ENCODE data around the gene AKAP12. TPM values are rescaled to one million over a fixed set of nuclear protein-coding genes. Genes with fewer than 3 reads are reported as not detected.

The AKAP12 gene
- total RNA-seq, 3 donors from 2014 or later (not counting 1 experiment from before 2014, with no cell fraction given), result 0.07 to 17.6 (median 0.75) TPM

DNA sequence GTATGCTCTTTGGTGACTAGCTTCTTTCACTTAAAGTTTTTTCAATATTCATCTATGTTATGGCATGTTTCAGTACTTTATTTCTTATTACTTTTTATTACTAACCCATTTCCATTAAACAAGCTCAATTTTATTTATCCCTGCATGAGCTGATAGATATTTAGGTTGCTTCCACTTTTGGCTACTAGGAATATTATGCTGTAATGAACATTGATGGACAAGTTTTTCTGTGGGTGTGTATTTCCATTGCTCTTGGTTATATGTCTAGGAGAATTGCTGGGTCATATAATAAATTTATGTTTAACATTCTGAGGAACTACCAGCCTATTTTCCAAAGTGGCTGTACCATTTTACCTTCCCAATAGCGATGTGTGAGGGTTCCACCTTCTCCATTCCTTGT is 81.7 kb downstream of the AKAP12 start:
- no peak overlapping the region for H3K4me3 ChIP-seq (ENCODE audit: low read length)
- H3K4me1 ChIP-seq (ENCODE audit: control insufficient read depth, insufficient read depth, low read length), result peaks cover 17% of the 10 kb centered on the region
- intact Hi-C loops (cut with micrococcal nuclease), result no loop called here
- TF ChIP-seq, protein P1, sequence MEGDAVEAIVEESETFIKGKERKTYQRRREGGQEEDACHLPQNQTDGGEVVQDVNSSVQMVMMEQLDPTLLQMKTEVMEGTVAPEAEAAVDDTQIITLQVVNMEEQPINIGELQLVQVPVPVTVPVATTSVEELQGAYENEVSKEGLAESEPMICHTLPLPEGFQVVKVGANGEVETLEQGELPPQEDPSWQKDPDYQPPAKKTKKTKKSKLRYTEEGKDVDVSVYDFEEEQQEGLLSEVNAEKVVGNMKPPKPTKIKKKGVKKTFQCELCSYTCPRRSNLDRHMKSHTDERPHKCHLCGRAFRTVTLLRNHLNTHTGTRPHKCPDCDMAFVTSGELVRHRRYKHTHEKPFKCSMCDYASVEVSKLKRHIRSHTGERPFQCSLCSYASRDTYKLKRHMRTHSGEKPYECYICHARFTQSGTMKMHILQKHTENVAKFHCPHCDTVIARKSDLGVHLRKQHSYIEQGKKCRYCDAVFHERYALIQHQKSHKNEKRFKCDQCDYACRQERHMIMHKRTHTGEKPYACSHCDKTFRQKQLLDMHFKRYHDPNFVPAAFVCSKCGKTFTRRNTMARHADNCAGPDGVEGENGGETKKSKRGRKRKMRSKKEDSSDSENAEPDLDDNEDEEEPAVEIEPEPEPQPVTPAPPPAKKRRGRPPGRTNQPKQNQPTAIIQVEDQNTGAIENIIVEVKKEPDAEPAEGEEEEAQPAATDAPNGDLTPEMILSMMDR (IDR thresholded peaks at IDR 0.05), result no peak
- no peak overlapping the region for H3K4me3 Mint-ChIP-seq
- DNase-seq (no peak), ATAC-seq (no peak)
- no peaks in the 10 kb centered on the region for H3K9me3 Mint-ChIP-seq
- H3K4me1 Mint-ChIP-seq, result peaks cover 23 to 27% of the 10 kb centered on the region in 2 donors
- WGBS (ENCODE audit: insufficient coverage), result 93% methylated on average over 1 of the region's 1 CpG
- H3K9me3 ChIP-seq (ENCODE audit: control insufficient read depth, insufficient read depth, low read length), result no peaks in the 10 kb centered on the region
- peaks cover 19% of the 10 kb centered on the region for H3K27me3 ChIP-seq (ENCODE audit: control insufficient read depth, insufficient read depth, low read length)
- no peak overlapping the region for H3K27ac Mint-ChIP-seq
- H3K27ac ChIP-seq (ENCODE audit: low read length), result no peak overlapping the region
- no peaks in the 10 kb centered on the region for H3K36me3 Mint-ChIP-seq
- peaks cover 34 to 41% of the 10 kb centered on the region in 2 donors for H3K27me3 Mint-ChIP-seq (ENCODE audit: low read depth in 2 of 2)
- H3K36me3 ChIP-seq (ENCODE audit: control insufficient read depth, insufficient read depth, low read length), result no peaks in the 10 kb centered on the region

DNA sequence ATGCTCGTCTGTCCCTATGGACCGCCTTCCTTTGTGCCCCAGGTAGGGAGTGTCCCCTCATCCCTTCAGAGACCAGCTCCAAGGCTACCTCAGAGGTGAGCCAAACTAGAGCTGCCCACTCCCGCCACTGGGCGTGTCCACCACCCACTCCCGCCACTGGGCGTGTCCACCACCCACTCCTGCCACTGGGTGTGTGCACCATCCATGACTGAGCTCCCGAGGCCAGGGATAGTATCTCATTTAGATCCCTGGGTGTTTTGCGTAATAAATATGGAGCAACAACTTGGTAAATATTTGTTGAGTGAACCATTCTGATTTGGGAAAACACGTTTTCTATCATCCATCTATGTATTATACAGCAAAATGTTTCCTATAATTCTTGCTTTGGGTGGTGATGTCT is 82.8 kb downstream of the AKAP12 start:
- H3K27me3 Mint-ChIP-seq (ENCODE audit: low read depth in 2 of 2), result peaks cover 42 to 43% of the 10 kb centered on the region in 2 donors
- H3K27ac Mint-ChIP-seq, result no peak overlapping the region
- Histone ChIP-seq H3K27ac (ENCODE audit: low read length) (no peak overlapping the region), H3K36me3 (ENCODE audit: control insufficient read depth, insufficient read depth, low read length) (no peaks in the 10 kb centered on the region), H3K27me3 (ENCODE audit: control insufficient read depth, insufficient read depth, low read length) (peaks cover 22% of the 10 kb centered on the region), H3K4me3 (ENCODE audit: low read length) (no peak overlapping the region), H3K4me1 (ENCODE audit: control insufficient read depth, insufficient read depth, low read length) (peaks cover 17% of the 10 kb centered on the region), H3K9me3 (ENCODE audit: control insufficient read depth, insufficient read depth, low read length) (no peaks in the 10 kb centered on the region)
- DNase-seq (no peak), ATAC-seq (no peak)
- TF ChIP-seq, protein P1 (IDR thresholded peaks at IDR 0.05), result no peak
- H3K4me1 Mint-ChIP-seq, result peaks cover 23 to 27% of the 10 kb centered on the region in 2 donors
- H3K9me3 Mint-ChIP-seq, result no peaks in the 10 kb centered on the region
- H3K36me3 Mint-ChIP-seq, result no peaks in the 10 kb centered on the region
- intact Hi-C loops (cut with micrococcal nuclease), result no loop called here
- H3K4me3 Mint-ChIP-seq, result no peak overlapping the region
- 95% methylated on average over 8 of the region's 9 CpGs for WGBS (ENCODE audit: insufficient coverage)

DNA sequence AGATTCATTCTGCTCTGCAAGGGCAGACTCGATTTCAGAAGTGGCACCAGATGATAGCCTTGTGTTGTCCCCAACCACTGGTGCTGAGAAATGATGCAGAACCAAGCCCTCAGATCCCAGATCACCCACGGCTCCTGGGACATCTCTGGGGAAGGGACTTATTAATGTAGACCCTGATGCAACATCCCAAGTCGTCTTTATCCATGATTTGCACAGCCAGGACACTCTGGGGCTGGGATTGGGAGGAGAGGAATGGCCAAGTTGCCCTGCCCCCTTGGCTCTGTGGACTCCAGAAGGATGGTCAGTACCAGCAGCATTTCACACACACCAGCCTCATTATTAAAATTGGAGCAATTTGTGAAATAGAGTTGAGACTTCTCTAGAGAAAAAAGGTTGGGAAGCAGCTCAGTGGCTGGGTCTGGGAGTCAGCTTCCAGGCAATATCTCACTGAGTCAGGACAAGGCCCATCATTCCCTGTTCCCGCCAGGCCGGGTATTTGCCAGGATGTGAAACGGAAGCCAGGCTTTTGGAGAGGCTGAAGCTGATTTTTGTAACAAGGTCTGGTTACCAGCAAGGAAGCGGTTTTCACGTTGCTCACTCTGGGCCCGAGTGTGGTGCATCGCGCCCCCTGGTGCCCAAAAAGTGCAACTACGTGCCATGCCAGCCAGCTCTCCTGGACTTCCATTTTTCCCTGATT is 84.2 kb downstream of the AKAP12 start:
- Histone ChIP-seq H3K9me3 (ENCODE audit: control insufficient read depth, insufficient read depth, low read length) (no peaks in the 10 kb centered on the region), H3K4me3 (ENCODE audit: low read length) (no peak overlapping the region), H3K4me1 (ENCODE audit: control insufficient read depth, insufficient read depth, low read length) (peaks cover 17% of the 10 kb centered on the region), H3K36me3 (ENCODE audit: control insufficient read depth, insufficient read depth, low read length) (no peaks in the 10 kb centered on the region), H3K27ac (ENCODE audit: low read length) (no peak overlapping the region), H3K27me3 (ENCODE audit: control insufficient read depth, insufficient read depth, low read length) (peaks cover 23% of the 10 kb centered on the region)
- H3K9me3 Mint-ChIP-seq, result no peaks in the 10 kb centered on the region
- intact Hi-C loops (cut with micrococcal nuclease), result loop anchor here (1.0 kb wide), 2 partner anchors 310 to 432 kb away; no protein-coding TSS in a partner anchor
- H3K36me3 Mint-ChIP-seq, result no peaks in the 10 kb centered on the region
- 22% methylated on average over 12 of the region's 12 CpGs for WGBS (ENCODE audit: insufficient coverage)
- H3K27ac Mint-ChIP-seq, result no peak overlapping the region
- H3K27me3 Mint-ChIP-seq (ENCODE audit: low read depth in 2 of 2), result peaks cover 42 to 43% of the 10 kb centered on the region in 2 donors
- DNase-seq, result peak; percentile 69 to 83
- H3K4me3 Mint-ChIP-seq, result no peak overlapping the region
- H3K4me1 Mint-ChIP-seq, result peaks cover 23 to 27% of the 10 kb centered on the region in 2 donors
- peak; percentile 84 to 90 (median 88) for ATAC-seq
- TF ChIP-seq, protein P1 (IDR thresholded peaks at IDR 0.05), result peak; percentile 98

All from natural killer cell (primary cell).